ENCODE measurements around the gene IGSF8.

- peak in 1 of 4 experiments; percentile 11 for TF ChIP-seq CTCF (IDR thresholded peaks at IDR 0.05)
- TF ChIP-seq POLR2A (IDR thresholded peaks at IDR 0.05) = no peak
These were observed 19.8 kb downstream of the IGSF8 start for GRCh38 chr1:160078512-160079195.
